IPS-15b (cell line): ENCODE results near the gene PLD4.
"Not testable (repeated sequence)": the region's sequence is repeated elsewhere in the genome, so short reads cannot be mapped to it uniquely, and the experiment has no call there.

Experiments
- H3K27me3 ChIP-seq: one replicate; pipeline ENCODE4 v1.6.1; 2013; ENCODE audit warnings: low read length; ENCODE audit not compliant: control insufficient read depth, insufficient read depth
- H3K36me3 ChIP-seq: one replicate; pipeline ENCODE4 v1.6.1; 2013; ENCODE audit warnings: low read length; ENCODE audit not compliant: control insufficient read depth, insufficient read depth
- H3K4me1 ChIP-seq: one replicate; pipeline ENCODE4 v1.6.1; 2013; ENCODE audit warnings: mild to moderate bottlenecking, low read length; ENCODE audit not compliant: control insufficient read depth, insufficient read depth
- H3K4me3 ChIP-seq: one replicate; pipeline ENCODE4 v1.5.1; 2013; ENCODE audit warnings: low read depth, low read length
- H3K9ac ChIP-seq: one replicate; pipeline ENCODE4 v1.6.1; 2013; ENCODE audit warnings: low read depth, mild to moderate bottlenecking, low read length
- H3K9me3 ChIP-seq: one replicate; pipeline ENCODE4 v1.6.1; 2013; ENCODE audit warnings: mild to moderate bottlenecking, low read length; ENCODE audit not compliant: control insufficient read depth, insufficient read depth

The PLD4 gene

GRCh38 chr14:104881369-104881979 lies 43.2 kb upstream of the PLD4 start:
- H3K4me1 ChIP-seq: no peaks in the 10 kb centered on the region
- H3K9me3 ChIP-seq: no peaks in the 10 kb centered on the region
- no peak overlapping the region for H3K9ac ChIP-seq
- no peak overlapping the region for H3K4me3 ChIP-seq
- peaks cover 24% of the 10 kb centered on the region for H3K36me3 ChIP-seq
- H3K27me3 ChIP-seq: no peaks in the 10 kb centered on the region

- H3K4me1 ChIP-seq: no peaks in the 10 kb centered on the region
- H3K4me3 ChIP-seq: no peak overlapping the region
- H3K27me3 ChIP-seq: no peaks in the 10 kb centered on the region
- H3K9me3 ChIP-seq: no peaks in the 10 kb centered on the region
- no peak overlapping the region for H3K9ac ChIP-seq
- peaks cover 33% of the 10 kb centered on the region for H3K36me3 ChIP-seq
These were observed 42.2 kb upstream of the PLD4 start for GRCh38 chr14:104882325-104882973.

GRCh38 chr14:104882991-104883660 lies 41.6 kb upstream of the PLD4 start:
- Histone ChIP-seq H3K9ac (no peak overlapping the region), H3K36me3 (peaks cover 37% of the 10 kb centered on the region), H3K27me3 (no peaks in the 10 kb centered on the region), H3K4me1 (no peaks in the 10 kb centered on the region), H3K4me3 (no peak overlapping the region), H3K9me3 (no peaks in the 10 kb centered on the region)

GRCh38 chr14:104883681-104884361 lies 40.9 kb upstream of the PLD4 start:
- Histone ChIP-seq H3K36me3 (peaks cover 39% of the 10 kb centered on the region), H3K4me1 (no peaks in the 10 kb centered on the region), H3K4me3 (no peak overlapping the region), H3K9ac (no peak overlapping the region), H3K9me3 (no peaks in the 10 kb centered on the region), H3K27me3 (no peaks in the 10 kb centered on the region)

GRCh38 chr14:104884381-104884780 lies 40.3 kb upstream of the PLD4 start:
- not testable (repeated sequence) for H3K27me3 ChIP-seq, H3K4me3 ChIP-seq, H3K4me1 ChIP-seq, H3K9me3 ChIP-seq, H3K9ac ChIP-seq
- H3K36me3 ChIP-seq: peaks cover 40% of the 10 kb centered on the region

- H3K4me3 ChIP-seq: no peak overlapping the region
These were observed 39.4 kb upstream of the PLD4 start for GRCh38 chr14:104885031-104885972.

GRCh38 chr14:104885973-104886689 lies 38.5 kb upstream of the PLD4 start:
- Histone ChIP-seq H3K9ac (no peak overlapping the region), H3K36me3 (peaks cover 35% of the 10 kb centered on the region), H3K4me3 (no peak overlapping the region), H3K9me3 (no peaks in the 10 kb centered on the region), H3K4me1 (no peaks in the 10 kb centered on the region), H3K27me3 (no peaks in the 10 kb centered on the region)

More at GRCh38 chr14:104885031-104885972, 39.4 kb upstream of the PLD4 start:
- Histone ChIP-seq H3K36me3 (peaks cover 40% of the 10 kb centered on the region), H3K4me1 (no peaks in the 10 kb centered on the region), H3K9ac (no peak overlapping the region), H3K9me3 (no peaks in the 10 kb centered on the region), H3K27me3 (no peaks in the 10 kb centered on the region)

- peaks cover 35% of the 10 kb centered on the region for H3K36me3 ChIP-seq
These were observed 37.7 kb upstream of the PLD4 start for GRCh38 chr14:104886690-104887622.

GRCh38 chr14:104887623-104888488 lies 36.8 kb upstream of the PLD4 start:
- Histone ChIP-seq H3K4me1 (no peaks in the 10 kb centered on the region), H3K9me3 (no peaks in the 10 kb centered on the region), H3K36me3 (peaks cover 35% of the 10 kb centered on the region), H3K9ac (no peak overlapping the region), H3K27me3 (no peaks in the 10 kb centered on the region), H3K4me3 (no peak overlapping the region)

More at GRCh38 chr14:104886690-104887622, 37.7 kb upstream of the PLD4 start:
- no peak overlapping the region for H3K4me3 ChIP-seq
- H3K9me3 ChIP-seq: no peaks in the 10 kb centered on the region
- no peaks in the 10 kb centered on the region for H3K27me3 ChIP-seq
- no peaks in the 10 kb centered on the region for H3K4me1 ChIP-seq
- H3K9ac ChIP-seq: no peak overlapping the region
